Thoracic aorta (tissue), 2 donors: ENCODE measurements around the gene RASGRF1. TPM values are rescaled to one million over a fixed set of nuclear protein-coding genes. Genes with fewer than 3 reads are reported as not detected.

Experiments
- ATAC-seq: fragments of 150-250 bp; one replicate; pipeline ENCODE4 v1.8.0; 2017; ENCODE audit warnings: low read depth; ENCODE audit not compliant: insufficient number of reproducible peaks, low FRiP score
- DNase-seq: peaks from one replicate; pipeline ENCODE4 v3.0.0-alpha.2; 2020; ENCODE audit warnings: low spot score
- H3K27ac ChIP-seq, 2 donors: fragments of 200-600 bp; sonication (generic); 1 replicate in 1 of 2; 2 replicates in 1 of 2; pipeline ENCODE4 v1.5.1; 2016; ENCODE audit warnings: mild to moderate bottlenecking in 2 of 2, moderate library complexity in 2 of 2
- H3K27me3 ChIP-seq: fragments of 200-600 bp; sonication (generic); replicated peaks from 2 replicates; pipeline ENCODE4 v1.6.0; 2016; ENCODE audit warnings: mild to moderate bottlenecking; ENCODE audit not compliant: insufficient read depth
- H3K36me3 ChIP-seq: fragments of 200-600 bp; sonication (generic); one replicate; pipeline ENCODE4 v1.5.1; 2016
- H3K4me1 ChIP-seq, 2 donors: fragments of 200-600 bp; sonication (generic); 1 replicate in 1 of 2; 2 replicates in 1 of 2; pipeline versions ENCODE4 v1.5.1 to v1.6.0; 2016; ENCODE audit warnings: low read depth in 2 of 2, mild to moderate bottlenecking in 1 of 2; ENCODE audit not compliant: control insufficient read depth in 1 of 2
- H3K4me3 ChIP-seq: fragments of 200-600 bp; sonication (generic); 2 replicates; pipeline ENCODE4 v1.5.1; 2016; ENCODE audit warnings: mild to moderate bottlenecking
- H3K9me3 ChIP-seq: fragments of 200-600 bp; sonication (generic); 2 replicates; pipeline ENCODE4 v1.5.1; 2016
- CTCF ChIP-seq: fragments of 200-600 bp; sonication (generic); IDR thresholded peaks from one replicate; pipeline ENCODE4 v1.5.1; 2019; ENCODE audit warnings: antibody characterized with exemption
- total RNA-seq, 2 donors: library from RNA; depleted of rRNA; stranded (reverse); fragments of >200 nt; gene quantifications; one replicate each; pipeline versions ENCODE4 v1.1.0 to v1.2.3, GENCODE V29; 2016

Gene RASGRF1
- total RNA-seq, 2 donors from 2014 or later: not detected

- H3K27me3 ChIP-seq: no peaks in the 10 kb centered on the region
- TF ChIP-seq CTCF: no peak
- H3K27ac ChIP-seq: no peak overlapping the region
- H3K9me3 ChIP-seq: no peaks in the 10 kb centered on the region
- no peaks in the 10 kb centered on the region for H3K36me3 ChIP-seq
- no peaks in the 10 kb centered on the region for H3K4me1 ChIP-seq
- H3K4me3 ChIP-seq: no peak overlapping the region
- ATAC-seq (no peak), DNase-seq (no peak)
Observed at GRCh38 chr15:79034284-79034683, 56.3 kb downstream of the RASGRF1 start.

- no peaks in the 10 kb centered on the region for H3K36me3 ChIP-seq
- H3K4me3 ChIP-seq: no peak overlapping the region
- ATAC-seq (no peak), DNase-seq (no peak)
- no peaks in the 10 kb centered on the region for H3K27me3 ChIP-seq
- TF ChIP-seq CTCF: no peak
- no peaks in the 10 kb centered on the region for H3K4me1 ChIP-seq
- H3K27ac ChIP-seq: no peak overlapping the region
- H3K9me3 ChIP-seq: no peaks in the 10 kb centered on the region
Observed at GRCh38 chr15:79032656-79033055, 57.9 kb downstream of the RASGRF1 start.

DNA sequence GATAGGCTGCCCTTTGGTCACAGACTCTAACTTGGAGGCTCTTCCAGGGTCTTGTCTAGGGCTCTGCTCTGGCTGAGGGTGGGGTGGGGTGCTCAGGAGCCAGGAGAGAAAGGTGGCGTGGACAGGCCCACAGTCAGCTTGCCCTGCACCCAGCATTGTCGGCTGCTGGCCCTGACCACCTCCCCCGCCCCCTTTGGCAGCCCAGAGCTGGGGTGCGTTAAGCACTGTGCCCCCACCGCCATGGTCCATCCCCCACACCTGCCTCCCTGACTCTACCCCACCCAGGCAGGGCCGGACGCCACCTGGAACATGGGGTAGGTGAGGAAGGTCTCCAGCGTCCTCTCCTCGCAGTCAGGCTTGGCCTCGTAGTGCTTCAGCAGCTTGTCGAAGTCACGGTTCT is 58.8 kb downstream of the RASGRF1 start:
- Histone ChIP-seq H3K4me3 (no peak overlapping the region), H3K9me3 (no peaks in the 10 kb centered on the region), H3K27ac (no peak overlapping the region), H3K27me3 (no peaks in the 10 kb centered on the region), H3K36me3 (no peaks in the 10 kb centered on the region), H3K4me1 (no peaks in the 10 kb centered on the region)
- ATAC-seq (no peak), DNase-seq (no peak)
- TF ChIP-seq CTCF: no peak

GRCh38 chr15:79031201-79031600 is 59.4 kb downstream of the RASGRF1 start:
- Histone ChIP-seq H3K27me3 (no peaks in the 10 kb centered on the region), H3K36me3 (no peaks in the 10 kb centered on the region), H3K4me3 (no peak overlapping the region), H3K27ac (no peak overlapping the region), H3K4me1 (no peaks in the 10 kb centered on the region), H3K9me3 (no peaks in the 10 kb centered on the region)
- DNase-seq (no peak), ATAC-seq (no peak)
- no peak for TF ChIP-seq CTCF

DNA sequence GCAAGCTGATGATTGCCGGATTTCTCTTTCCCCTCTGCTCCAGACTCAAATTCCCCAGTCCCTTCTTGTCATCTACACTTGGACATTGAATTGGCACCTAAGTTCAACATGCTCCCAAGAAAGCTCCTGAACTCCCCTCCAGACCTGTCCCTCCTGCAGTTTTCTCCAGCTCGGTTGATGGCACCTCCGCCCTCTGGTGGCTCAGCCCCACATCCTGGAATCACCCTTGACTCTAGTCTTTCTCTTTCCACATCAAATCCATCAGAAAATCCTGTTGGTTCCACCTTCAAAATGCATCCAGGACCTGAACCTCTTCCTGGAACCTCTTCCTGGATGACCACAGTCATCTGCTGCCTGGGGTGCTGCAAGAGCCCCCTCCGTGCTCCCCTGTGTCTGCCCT is 60.1 kb downstream of the RASGRF1 start:
- DNase-seq (no peak), ATAC-seq (no peak)
- Histone ChIP-seq H3K9me3 (no peaks in the 10 kb centered on the region), H3K27ac (no peak overlapping the region), H3K36me3 (no peaks in the 10 kb centered on the region), H3K4me1 (no peaks in the 10 kb centered on the region), H3K27me3 (no peaks in the 10 kb centered on the region), H3K4me3 (no peak overlapping the region)
- no peak for TF ChIP-seq CTCF
